Occipital lobe (tissue), 2 donors: ENCODE measurements around the gene SERINC5. TPM values are rescaled to one million over a fixed set of nuclear protein-coding genes. Genes with fewer than 3 reads are reported as not detected.

Experiments used
- DNase-seq: peaks from one replicate; lab custom pipeline; 2025; lab: John Stamatoyannopoulos, UW
- total RNA-seq: library from RNA; depleted of rRNA; stranded (reverse); fragments of >200 nt; gene quantifications from one replicate; pipeline ENCODE4 v1.2.3, GENCODE V29; 2014

Gene SERINC5
- total RNA-seq, 1 donor from 2014 or later: 60.8 TPM

- DNase-seq: no peak
Observed at GRCh38 chr5:80069251-80069800, 186.5 kb downstream of the SERINC5 start.

- no peak for DNase-seq
Observed at GRCh38 chr5:80068775-80069174, 187.1 kb downstream of the SERINC5 start.

GRCh38 chr5:80068246-80068636 lies 187.6 kb downstream of the SERINC5 start:
- DNase-seq: no peak

DNA sequence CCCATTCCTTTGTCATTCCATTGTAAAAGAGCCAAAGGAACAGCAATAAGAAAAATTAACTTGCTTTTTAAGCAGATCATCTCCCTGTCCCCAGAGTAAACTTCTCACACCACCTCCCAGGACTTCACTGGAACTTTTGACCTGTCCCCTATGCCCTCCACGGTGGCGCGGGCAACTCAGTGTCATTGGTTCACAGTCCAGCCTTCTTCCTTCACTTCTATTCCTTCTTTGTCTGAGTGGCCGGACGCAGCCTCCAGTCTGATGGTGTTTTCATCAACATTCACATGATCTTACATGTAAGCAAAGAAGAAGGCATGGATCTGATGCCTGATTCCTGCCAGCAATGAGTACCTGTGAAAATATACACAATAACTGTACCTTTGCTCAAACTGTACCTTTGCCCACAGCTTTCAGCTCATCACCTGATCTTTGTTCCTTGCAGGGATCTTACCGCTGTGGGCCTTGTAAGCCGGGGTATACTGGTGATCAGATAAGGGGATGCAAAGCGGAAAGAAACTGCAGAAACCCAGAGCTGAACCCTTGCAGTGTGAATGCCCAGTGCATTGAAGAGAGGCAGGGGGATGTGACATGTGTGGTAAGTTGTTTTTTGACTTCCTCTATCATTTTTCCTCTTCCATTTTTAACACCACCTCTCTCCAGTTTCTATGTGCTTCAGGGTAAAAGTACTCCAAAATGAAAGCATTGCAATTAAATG lies 188.2 kb downstream of the SERINC5 start:
- no peak for DNase-seq

GRCh38 chr5:80067016-80067415 lies 188.8 kb downstream of the SERINC5 start:
- no peak for DNase-seq

DNA sequence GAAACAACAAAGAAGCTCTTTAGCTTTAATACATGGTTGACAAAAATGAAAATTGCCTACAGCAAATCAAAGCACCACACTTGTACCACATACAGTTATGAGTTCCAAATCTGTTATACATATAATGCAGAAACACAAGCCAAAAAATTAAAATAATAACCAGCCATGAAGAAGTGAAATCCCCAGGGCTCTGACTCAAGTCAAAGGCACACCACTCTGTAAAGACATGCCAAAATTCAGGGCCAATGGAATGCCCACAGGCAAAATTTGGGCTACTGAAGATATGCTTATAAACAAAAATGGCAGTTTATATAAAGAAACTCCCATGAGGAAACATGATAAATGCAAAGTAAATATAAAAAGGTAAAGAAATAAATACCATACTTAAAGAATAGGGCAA lies 191.7 kb downstream of the SERINC5 start:
- DNase-seq: no peak

Other genes starting within 250 kb of the SERINC5 start
- gene THBS4, start 220.7 kb downstream of the SERINC5 start, total RNA-seq: 2.2 TPM
- not detected for gene SPZ1, start 64.0 kb upstream of the SERINC5 start, total RNA-seq
- 57.1 TPM for gene ZFYVE16, start 152.0 kb upstream of the SERINC5 start, total RNA-seq
- 39.8 TPM for gene FAM151B, start 232.1 kb upstream of the SERINC5 start, total RNA-seq